Stimulated activated CD8-positive, alpha-beta memory T cell treated with anti-CD3 and anti-CD28 coated beads, Interleukin-12 subunit alpha, Interleukin-12 subunit beta, amount 100 ng/mL, for 24 hours (primary cell): ENCODE data around the gene CRKL.
"Not testable (repeated sequence)": the region's sequence is repeated elsewhere in the genome, so short reads cannot be mapped to it uniquely, and the experiment has no call there.

Experiments used
- DNase-seq: peaks from one replicate; pipeline ENCODE4 v3.0.0-alpha.2; 2020; ENCODE audit errors: extremely low read depth

CRKL gene

GRCh38 chr22:20935049-20935448 lies 17.8 kb downstream of the CRKL start:
- not testable (repeated sequence) for DNase-seq

GRCh38 chr22:20935780-20936539 lies 18.8 kb downstream of the CRKL start:
- DNase-seq, result not testable (repeated sequence)

- no peak for DNase-seq
Observed at GRCh38 chr22:20937031-20937793, 20.0 kb downstream of the CRKL start.

- DNase-seq, result no peak
Observed at GRCh38 chr22:20937794-20938671, 20.8 kb downstream of the CRKL start.

GRCh38 chr22:20939457-20940185 lies 22.4 kb downstream of the CRKL start:
- not testable (repeated sequence) for DNase-seq

GRCh38 chr22:20940186-20940651 lies 23.0 kb downstream of the CRKL start:
- no peak for DNase-seq

- no peak for DNase-seq
Observed at GRCh38 chr22:20940904-20941385, 23.7 kb downstream of the CRKL start.

- DNase-seq, result not testable (repeated sequence)
Observed at GRCh38 chr22:20942203-20942902, 25.1 kb downstream of the CRKL start.

GRCh38 chr22:20943104-20943933 lies 26.1 kb downstream of the CRKL start:
- no peak for DNase-seq

GRCh38 chr22:20944042-20944441 lies 26.8 kb downstream of the CRKL start:
- DNase-seq, result no peak

GRCh38 chr22:20945578-20945934 lies 28.3 kb downstream of the CRKL start:
- no peak for DNase-seq

- no peak for DNase-seq
Observed at GRCh38 chr22:20946080-20946986, 29.1 kb downstream of the CRKL start.

GRCh38 chr22:20946991-20947390 lies 29.8 kb downstream of the CRKL start:
- DNase-seq, result no peak

GRCh38 chr22:20948450-20948849 lies 31.2 kb downstream of the CRKL start:
- no peak for DNase-seq

GRCh38 chr22:20948989-20949388 lies 31.8 kb downstream of the CRKL start:
- DNase-seq, result no peak

- no peak for DNase-seq
Observed at GRCh38 chr22:20949698-20950183, 32.5 kb downstream of the CRKL start.

GRCh38 chr22:20951151-20951931 lies 34.1 kb downstream of the CRKL start:
- no peak for DNase-seq

- DNase-seq, result no peak
Observed at GRCh38 chr22:20951932-20952380, 34.7 kb downstream of the CRKL start.
